ENCODE results near the gene COLGALT1. TPM values are rescaled to one million over a fixed set of nuclear protein-coding genes. Genes with fewer than 3 reads are reported as not detected.

Gene COLGALT1
- total RNA-seq, 2 experiments from 2014 or later = 62.1 to 64.2 TPM

GRCh38 chr19:17520865-17521264, 34.6 kb upstream of the COLGALT1 start:
- TF ChIP-seq CTCF (IDR thresholded peaks at IDR 0.05) = no peak

DNA sequence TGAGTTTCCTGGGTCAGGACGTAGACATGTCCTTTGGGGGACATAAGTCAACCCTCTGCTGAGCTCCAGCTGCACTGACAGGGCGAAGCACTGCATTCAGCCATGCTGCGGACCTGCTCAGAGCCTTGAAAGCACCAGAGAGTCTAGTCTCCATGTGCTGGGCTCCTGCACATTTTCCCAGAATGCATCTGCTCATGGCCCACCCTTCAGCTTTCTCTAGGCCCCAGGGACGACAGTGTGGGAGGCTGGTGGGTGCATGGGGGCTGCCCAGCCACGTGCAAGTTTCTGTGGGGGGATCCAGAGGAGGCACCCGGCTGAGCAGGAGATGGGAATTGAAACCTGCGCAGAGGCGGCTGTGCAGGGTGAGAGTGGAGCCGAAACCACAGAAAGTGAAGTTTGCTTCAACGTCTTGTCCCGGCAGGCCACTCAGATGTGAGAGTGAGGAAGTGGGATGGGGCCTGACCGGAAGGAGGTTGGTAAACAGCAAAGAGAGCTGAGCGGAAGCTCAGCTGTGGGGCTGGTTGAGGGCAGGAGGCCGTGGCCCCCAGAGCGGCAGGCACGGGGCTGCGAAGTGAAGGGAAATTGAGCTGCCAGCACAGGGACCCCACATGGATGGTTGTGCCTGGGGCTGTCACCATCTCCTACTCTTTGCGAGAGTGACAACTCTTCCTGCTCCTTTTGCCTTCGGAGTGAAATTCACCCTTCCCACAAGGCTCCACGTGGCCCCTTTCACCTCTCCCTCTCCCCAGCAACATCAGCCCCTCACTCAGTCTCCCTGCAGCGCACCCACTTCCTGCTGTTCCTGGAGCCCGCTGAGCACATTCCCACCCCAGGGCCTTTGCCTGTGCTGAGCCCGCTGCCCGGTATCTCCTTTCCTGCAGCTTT, 32.2 kb upstream of the COLGALT1 start:
- intact Hi-C loops (cut with micrococcal nuclease) = no loop called here

More at GRCh38 chr19:17520865-17521264, 34.6 kb upstream of the COLGALT1 start:
- ChIA-PET POLR2A (interaction anchor here (1.1 kb wide), 1 partner anchor 8 kb away, joined by 7 read pairs; no protein-coding TSS in a partner anchor), CTCF (no interaction called here)
- H3K36me3 Mint-ChIP-seq (ENCODE audit: low read depth) = peaks cover 41% of the 10 kb centered on the region
- intact Hi-C loops (cut with micrococcal nuclease) = no loop called here
- H3K4me1 Mint-ChIP-seq (ENCODE audit: low read depth) = peaks cover 30% of the 10 kb centered on the region
- no peaks in the 10 kb centered on the region for H3K27me3 Mint-ChIP-seq
- H3K9me3 Mint-ChIP-seq = peaks cover 7% of the 10 kb centered on the region
- ATAC-seq (no peak), DNase-seq (no peak)
- H3K4me3 Mint-ChIP-seq = no peak overlapping the region
- H3K27ac Mint-ChIP-seq = no peak overlapping the region

DNA sequence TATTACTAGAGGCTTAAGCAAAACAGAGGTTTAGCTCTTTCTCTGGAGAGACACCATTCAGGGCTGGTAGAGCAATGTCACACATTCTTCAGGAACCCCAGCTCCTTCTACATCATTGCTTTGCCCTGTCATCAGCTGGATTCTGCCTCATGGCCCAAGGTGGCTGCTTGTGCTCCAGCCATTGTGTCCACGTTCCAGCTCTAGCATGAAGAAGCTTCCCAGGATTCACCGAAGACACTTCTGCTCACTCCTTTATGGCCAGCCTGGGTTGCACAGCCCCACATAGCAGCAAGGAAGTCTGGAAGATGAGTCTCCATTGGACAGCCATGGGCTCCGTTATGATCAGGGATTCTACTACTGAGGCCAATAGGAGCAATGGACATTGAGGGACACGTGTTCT, 30.8 kb upstream of the COLGALT1 start:
- POLR2A ChIA-PET = interaction anchor here (3.2 kb wide), 1 partner anchor 13 kb away, joined by 26 read pairs; the partner anchor contains the start of gene PGLS

More for the DNA sequence above, 32.2 kb upstream of the COLGALT1 start:
- Mint-ChIP-seq H3K4me1 (ENCODE audit: low read depth) (peaks cover 38% of the 10 kb centered on the region), H3K36me3 (ENCODE audit: low read depth) (peaks cover 20% of the 10 kb centered on the region), H3K27ac (peak overlapping the region; percentile 93), H3K9me3 (no peaks in the 10 kb centered on the region), H3K4me3 (peak overlapping the region; percentile 49), H3K27me3 (no peaks in the 10 kb centered on the region)
- POLR2A ChIA-PET = interaction anchor here (1.1 to 3.2 kb wide), 4 partner anchors 9 to 35 kb away, joined by 3 to 26 read pairs (median 7); partner anchors contain the start of gene PGLS
- CTCF ChIA-PET = interaction anchor here (0.9 to 4.9 kb wide), 7 partner anchors 10 to 118 kb away, joined by 3 to 31 read pairs (median 5); partner anchors contain the start of gene BST2
- DNase-seq = peak; percentile 89
- no peak for TF ChIP-seq CTCF (IDR thresholded peaks at IDR 0.05)
- ATAC-seq = peak; percentile 84

GRCh38 chr19:17525141-17525540, 30.3 kb upstream of the COLGALT1 start:
- intact Hi-C loops (cut with micrococcal nuclease) = no loop called here
- POLR2A ChIA-PET = interaction anchor here (1.0 to 3.2 kb wide), 2 partner anchors 13 to 31 kb away, joined by 3 to 26 read pairs; partner anchors contain the start of gene PGLS
- peaks cover 11% of the 10 kb centered on the region for H3K36me3 Mint-ChIP-seq (ENCODE audit: low read depth)
- H3K4me1 Mint-ChIP-seq (ENCODE audit: low read depth) = peaks cover 38% of the 10 kb centered on the region
- no peaks in the 10 kb centered on the region for H3K27me3 Mint-ChIP-seq
- TF ChIP-seq CTCF (IDR thresholded peaks at IDR 0.05) = no peak
- no peak overlapping the region for H3K4me3 Mint-ChIP-seq
- H3K27ac Mint-ChIP-seq = no peak overlapping the region
- CTCF ChIA-PET = interaction anchor here (1.0 to 4.9 kb wide), 2 partner anchors 29 to 49 kb away, joined by 3 to 31 read pairs; no protein-coding TSS in a partner anchor
- peaks cover 3% of the 10 kb centered on the region for H3K9me3 Mint-ChIP-seq
- no peak for DNase-seq
- ATAC-seq = no peak

More for the DNA sequence above, 30.8 kb upstream of the COLGALT1 start:
- Mint-ChIP-seq H3K36me3 (ENCODE audit: low read depth) (peaks cover 13% of the 10 kb centered on the region), H3K27me3 (no peaks in the 10 kb centered on the region), H3K27ac (no peak overlapping the region), H3K4me1 (ENCODE audit: low read depth) (peaks cover 38% of the 10 kb centered on the region), H3K4me3 (no peak overlapping the region), H3K9me3 (peaks cover 3% of the 10 kb centered on the region)
- intact Hi-C loops (cut with micrococcal nuclease) = no loop called here
- no peak for ATAC-seq
- DNase-seq = no peak
- CTCF ChIA-PET = interaction anchor here (4.9 kb wide), 1 partner anchor 29 kb away, joined by 31 read pairs; no protein-coding TSS in a partner anchor
- TF ChIP-seq CTCF (IDR thresholded peaks at IDR 0.05) = no peak

All from activated CD8-positive, alpha-beta T cell treated with anti-CD3 and anti-CD28 coated beads for 36 hours (primary cell).